GM18517 (cell line): Measurements from ENCODE around the gene DTNBP1.

Experiments
- ATAC-seq: cut with Tn5 transposase; IDR thresholded peaks from one replicate; pipeline ENCODE4 v1.9.1; 2021; ENCODE audit warnings: mild to moderate bottlenecking, moderate library complexity; ENCODE audit not compliant: unreplicated experiment

The DTNBP1 gene

GRCh38 chr6:15517600-15517999 lies 145.2 kb downstream of the DTNBP1 start:
- ATAC-seq, result no peak

DNA sequence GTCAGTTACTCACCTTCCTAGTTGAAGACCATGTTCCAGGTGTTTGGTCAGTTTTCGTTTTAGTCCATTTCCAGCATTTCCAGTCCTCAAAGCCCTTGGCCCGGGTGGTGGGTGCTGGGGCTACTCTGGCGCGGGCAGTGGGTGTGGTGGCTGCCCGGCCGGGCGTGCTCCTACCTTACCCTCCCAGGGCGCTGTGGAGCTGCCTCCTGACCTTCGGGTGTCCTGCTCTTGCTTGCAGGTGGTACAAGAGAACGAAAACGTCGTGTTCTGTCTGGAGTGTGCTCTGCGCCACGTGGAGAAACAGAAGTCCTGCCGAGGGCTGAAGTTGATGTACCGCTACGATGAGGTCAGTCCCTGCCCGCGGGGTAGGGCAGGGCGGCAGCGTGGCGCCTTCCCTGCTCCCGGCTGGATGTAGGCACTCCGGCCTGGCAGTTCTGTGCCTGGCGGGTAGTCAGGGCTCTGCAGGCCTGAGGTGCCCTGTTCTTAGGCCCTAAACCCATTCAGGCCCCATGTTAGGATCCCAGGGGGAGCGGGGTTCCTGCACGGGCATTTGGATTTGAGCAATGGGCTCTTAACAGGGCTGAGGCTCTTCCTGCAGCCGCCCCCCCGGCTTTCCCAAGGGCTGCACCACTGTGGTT lies 145.8 kb downstream of the DTNBP1 start:
- ATAC-seq, result no peak

DNA sequence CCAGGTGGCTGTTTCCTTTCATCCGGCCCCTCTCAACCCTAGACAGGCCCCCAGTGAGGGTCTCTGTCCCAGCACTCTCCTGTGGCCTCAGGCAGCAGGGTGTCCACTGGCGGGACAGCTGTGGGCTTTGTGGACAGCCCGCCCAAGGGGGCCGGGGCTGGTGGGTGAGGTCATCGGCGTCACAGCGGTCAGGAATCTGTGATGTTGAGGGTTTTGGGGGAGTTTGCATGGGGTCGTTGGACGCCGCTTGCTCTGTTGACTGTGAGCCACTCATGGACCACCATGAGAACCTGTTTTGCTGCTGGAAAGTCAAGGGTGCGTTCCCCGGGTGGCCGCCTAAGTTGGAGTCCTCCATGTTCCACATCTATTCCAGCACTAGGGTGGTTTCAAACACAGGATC lies 146.4 kb downstream of the DTNBP1 start:
- no peak for ATAC-seq

DNA sequence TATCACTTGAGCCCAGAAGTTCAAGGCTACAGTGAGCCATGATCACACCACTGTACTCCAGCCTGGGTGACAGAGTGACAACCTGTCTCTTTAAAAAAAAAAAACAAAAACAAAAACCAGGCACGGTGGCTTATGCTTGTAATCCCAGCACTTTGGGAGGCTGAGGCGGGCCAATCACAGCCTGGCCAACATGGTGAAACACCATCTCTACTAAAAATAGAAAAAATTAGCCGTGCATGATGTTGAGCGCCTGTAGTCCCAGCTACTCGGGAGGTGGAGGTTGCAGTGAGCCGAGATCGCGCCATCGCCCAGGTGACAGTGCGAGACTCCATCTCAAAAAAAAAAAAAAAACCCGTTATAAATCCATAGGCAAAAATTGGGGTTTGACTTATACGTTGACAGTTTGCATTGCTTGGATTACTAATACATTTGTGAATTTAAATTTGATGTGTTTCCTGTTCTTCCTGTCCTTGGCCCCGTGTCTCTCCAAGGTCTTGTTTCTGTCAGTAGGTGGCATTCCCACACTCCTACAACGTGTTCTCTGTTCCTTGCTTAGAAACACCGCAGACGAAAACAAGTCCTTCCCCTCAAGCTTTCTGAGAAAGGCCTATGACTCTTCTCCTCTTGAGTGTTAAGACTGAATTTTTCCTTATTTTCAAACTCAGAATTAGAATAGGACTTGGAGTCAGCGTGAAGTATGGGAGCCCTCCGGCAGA lies 147.0 kb downstream of the DTNBP1 start:
- no peak for ATAC-seq

DNA sequence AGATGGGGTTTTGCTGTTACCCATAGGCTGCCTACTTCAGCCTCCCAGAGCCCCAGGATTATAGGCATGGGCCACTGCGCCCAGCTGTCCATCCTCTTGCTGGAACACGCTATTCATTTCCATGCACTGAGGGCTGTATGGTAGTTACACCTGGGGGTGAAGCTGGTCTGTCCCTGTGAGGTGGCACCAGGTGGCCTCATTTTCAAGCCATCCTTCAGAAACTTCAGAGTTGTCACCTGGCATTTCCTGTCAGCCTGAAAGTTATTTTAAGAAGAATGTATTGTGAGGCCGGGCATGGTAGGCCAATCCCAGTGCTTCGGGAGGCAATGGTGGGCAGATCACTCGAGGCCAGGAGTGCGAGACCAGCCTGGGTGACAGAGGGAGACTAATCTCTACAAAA lies 147.6 kb downstream of the DTNBP1 start:
- ATAC-seq, result no peak

DNA sequence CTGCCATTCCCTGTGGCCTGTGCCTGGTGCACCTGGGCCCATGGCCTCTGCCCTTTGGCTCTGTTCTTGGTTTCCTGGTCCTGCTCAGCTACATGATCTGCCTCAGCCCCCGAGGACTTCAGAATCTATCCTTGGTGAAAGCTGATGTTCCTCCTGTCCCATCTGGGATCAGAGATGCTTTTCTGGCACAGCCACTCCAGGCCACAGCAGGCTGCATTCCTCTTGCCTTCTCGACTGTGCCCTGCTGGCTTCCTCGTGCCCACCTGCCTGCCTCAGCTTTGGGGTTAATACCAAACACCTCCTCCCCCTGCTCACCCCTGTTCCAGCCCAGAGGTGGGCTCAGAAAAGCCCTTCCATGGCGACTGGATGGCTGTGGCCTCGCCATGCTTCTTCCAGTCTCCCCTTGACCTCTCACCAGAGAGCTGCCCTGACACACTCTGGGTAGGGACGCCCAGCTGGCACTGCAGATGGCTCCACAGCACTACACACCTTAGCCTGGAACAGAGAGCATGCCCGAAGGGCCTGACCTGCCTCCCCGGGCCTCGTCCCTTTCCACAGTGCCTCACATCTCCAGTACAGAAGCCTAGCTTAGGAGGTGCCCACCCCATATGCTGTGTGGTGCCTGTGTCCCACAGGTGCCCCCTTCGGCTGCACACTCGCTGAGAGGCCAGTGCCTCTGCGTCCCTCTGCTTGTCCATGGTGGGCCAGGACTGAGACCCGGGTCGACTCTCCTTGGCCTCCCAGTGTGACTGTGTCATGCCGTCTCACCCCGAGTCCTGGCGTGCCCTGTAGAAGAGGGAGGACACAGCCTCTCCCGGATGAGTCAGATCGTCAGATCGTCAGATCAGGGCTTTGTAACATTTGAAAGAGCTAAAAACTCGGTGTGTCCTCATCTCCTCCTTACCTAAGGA lies 148.8 kb downstream of the DTNBP1 start:
- ATAC-seq, result no peak

- ATAC-seq, result no peak
Measured at GRCh38 chr6:15513131-15513771, 149.6 kb downstream of the DTNBP1 start.

DNA sequence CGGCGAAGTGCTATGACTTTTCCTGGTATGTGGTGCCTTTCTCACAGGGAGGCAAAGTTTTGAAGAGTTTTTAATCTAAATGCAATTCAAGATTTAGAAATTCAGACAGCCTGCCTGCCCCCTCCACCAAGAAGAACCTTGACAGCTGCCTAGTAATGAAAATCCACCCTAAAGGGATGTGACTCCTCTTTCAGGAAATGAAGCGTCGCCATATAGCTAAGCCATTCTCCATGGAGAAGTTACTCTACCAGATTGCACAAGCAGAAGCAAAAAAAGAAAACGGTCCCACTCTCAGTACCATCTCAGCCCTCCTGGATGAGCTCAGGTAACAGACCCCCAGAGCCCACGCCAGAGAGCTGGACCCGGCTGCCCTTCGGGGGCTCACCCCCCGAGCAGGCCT lies 150.1 kb downstream of the DTNBP1 start:
- ATAC-seq, result no peak

- no peak for ATAC-seq
Measured at GRCh38 chr6:15512126-15512525, 150.7 kb downstream of the DTNBP1 start.

DNA sequence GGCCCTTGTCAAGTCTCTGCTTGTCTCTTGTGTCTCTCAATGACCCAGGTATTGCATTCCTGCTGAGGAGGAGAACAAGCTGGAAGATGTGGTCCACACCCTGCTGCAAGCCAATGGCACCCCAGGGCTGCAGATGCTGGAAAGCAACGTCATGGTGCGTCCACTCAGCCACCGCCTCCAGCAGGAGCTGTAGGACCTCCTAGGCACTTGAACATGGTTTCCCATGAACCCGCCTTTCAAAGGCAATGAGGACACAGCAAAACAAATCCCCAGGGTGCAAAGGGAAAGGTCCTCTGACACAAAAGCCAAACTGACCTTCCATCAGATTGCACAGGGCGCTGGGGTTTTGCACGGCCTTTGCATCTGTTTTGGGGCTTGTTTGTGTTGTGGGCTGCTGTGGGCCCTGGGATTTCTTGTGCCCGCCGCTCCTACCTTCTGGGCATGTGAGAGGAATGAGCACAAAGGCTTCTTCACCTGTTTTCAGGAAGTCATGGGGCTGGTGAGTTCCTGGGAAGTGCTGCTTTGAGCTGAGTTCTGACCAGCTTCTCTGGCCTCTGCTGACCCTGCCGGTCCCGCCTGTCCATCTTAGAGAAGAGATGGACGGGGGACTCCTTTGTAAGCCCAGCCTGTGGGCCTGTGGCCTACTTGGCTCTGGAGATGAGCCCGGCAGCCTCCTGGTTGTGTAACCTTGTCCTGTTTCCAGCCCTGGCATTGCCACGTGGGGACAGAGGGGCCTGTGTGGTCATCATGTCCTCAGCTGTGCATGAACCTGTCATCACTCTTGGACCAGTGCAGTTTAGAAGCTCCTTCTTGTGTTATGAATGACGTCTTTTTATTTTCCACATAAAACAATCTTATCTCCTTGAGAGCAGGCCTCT lies 151.3 kb downstream of the DTNBP1 start:
- ATAC-seq, result no peak

DNA sequence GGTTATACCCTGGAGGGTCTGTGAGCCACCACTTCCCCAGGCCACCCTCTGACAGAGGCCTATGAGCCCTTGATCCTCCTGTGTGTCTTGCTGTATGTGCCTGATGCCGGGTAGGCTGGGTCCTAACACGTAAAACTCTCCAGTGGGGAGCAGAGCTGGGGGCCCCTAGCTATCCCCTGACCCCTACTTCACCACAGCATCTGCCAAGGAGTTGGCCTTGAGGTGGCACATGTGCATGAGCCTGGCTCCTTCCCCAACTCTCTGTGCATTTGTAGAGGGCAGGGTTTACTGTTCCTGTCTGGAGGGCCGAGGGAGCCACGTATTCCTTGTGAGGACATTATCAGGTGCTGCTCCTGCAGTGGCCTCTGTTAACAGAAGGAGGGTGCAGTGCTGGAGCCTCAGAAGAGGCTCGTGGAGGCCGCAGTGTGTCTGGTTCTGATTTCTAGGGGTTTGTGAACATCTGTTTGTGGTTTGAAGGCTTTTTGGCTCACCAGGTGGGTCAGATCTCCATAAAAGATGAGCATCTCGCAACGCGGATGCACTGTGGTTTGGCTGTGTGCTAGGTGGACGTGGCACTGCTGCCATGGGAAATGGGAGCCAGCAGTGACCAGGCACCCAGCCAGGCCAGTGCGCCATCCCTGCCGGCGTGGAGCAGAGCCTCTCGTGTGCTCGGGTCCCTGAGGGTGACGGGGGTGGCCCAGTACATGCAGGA lies 152.1 kb downstream of the DTNBP1 start:
- no peak for ATAC-seq

DNA sequence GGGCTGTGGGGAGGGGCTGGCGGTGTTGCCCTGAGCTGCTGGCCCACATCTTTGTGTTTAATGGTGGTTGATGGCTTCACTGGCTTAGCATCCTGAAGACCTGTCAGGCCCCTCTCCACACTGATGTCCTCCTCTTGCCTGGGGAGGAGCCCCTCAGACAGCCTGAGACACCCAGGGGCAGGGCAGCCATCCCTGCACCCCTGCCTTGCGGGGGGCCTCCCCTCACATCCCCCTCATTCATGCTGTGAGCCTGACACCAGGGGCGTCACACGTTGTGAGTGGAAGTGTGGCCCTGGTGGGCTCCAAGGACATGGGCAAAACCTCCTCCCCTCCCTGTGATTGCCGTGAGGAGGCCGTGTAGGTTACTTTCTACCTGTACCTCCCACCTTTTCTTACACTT lies 152.7 kb downstream of the DTNBP1 start:
- ATAC-seq, result no peak

DNA sequence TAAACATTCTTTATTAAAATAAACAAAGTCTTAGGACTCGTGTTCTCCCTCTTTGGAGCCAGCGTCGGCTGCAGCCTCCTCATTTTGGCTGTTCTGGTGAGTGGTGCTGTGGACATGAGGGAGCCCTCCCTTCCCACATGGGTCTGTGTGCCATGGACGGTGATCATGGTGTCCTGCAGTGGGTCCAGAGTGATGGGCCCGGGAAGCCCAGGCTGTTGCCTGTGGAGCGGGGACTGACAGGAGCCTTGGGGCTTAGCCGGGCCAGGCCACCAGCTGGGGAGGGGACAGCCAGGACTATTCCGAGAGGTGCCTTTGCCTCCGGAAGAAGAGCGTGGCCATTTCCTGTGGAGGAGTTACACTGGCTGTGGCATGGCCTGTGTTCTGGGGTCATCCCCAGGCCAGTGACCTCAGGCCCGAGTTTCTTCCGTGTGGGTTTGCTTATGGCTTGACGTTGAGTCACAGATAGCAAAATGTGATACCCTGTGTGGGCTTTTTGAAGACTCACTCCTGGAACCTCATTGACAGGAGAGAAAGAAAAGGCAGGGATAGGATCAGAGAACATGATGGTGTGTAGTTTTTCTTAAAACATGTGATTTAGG lies 153.4 kb downstream of the DTNBP1 start:
- ATAC-seq, result no peak

DNA sequence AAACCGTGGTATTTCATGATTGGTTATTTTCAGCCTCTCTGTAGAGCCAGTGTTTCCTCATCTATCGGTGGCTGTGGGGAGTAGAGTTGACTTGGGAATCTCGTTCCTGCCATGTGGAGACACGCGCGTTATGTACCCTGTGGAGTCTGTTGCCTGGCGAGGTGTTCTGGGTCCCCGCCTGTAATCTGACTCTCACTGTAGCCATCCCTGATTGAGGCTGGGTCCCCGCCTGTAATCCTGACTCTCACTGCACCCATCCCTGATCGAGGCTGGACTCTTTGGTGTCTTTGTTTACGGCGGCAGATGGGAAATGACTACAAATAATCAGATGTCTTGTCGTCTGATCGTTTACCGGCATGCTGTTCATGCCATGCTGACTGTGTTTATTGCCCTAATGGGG lies 153.9 kb downstream of the DTNBP1 start:
- no peak for ATAC-seq

GRCh38 chr6:15508441-15508871 lies 154.4 kb downstream of the DTNBP1 start:
- ATAC-seq, result no peak

GRCh38 chr6:15507746-15508145 lies 155.1 kb downstream of the DTNBP1 start:
- ATAC-seq, result no peak

- no peak for ATAC-seq
Measured at GRCh38 chr6:15507221-15507620, 155.6 kb downstream of the DTNBP1 start.

DNA sequence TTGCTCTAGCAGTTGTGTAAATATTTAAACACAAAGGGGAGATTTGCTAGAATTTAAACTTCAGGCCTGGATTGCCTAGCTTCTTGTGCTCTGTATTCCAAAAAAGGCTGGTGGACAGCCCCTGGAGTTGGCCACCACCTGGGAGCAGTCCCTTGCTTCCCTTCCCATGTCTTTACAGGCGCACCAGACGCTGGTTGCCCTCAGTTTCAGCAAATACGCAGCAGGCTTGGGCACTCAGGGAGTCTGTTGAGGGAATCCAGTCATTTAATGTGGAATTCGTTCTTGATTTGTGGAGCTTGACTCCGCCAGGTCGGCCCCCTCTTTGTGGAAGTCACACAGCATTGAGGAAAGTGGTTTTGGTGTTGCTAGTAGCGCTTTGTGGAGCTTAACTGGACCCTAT lies 156.8 kb downstream of the DTNBP1 start:
- ATAC-seq, result no peak

- no peak for ATAC-seq
Measured at GRCh38 chr6:15505463-15505918, 157.3 kb downstream of the DTNBP1 start.
